Hypothalamus (tissue), 51 donors: ENCODE data around the gene C2orf68.
"Not testable (repeated sequence)": the region's sequence is repeated elsewhere in the genome, so short reads cannot be mapped to it uniquely, and the experiment has no call there.

ENCODE experiments used
- DNase-seq, 51 donors: peaks; one replicate each; lab custom pipeline; 2025; lab: John Stamatoyannopoulos, UW

The C2orf68 gene

DNA sequence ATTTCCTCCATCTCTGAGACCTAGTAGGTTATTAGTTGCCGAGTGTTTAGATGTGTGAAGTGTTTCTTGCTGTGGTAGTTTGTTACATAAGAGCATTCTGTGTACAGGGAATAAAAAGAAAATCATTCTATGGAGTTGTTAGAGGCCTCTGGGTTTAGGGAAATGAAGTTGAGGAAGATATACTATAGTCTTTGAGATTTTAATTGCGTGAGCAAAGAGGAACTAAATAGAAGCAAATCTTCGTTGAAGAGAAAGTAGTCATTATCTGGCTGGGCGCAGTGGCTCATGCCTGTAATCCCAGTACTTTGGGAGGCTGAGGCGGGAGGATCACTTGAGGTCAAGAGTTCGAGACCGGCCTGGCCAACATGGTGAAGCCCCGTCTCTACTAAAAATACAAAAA is 23.1 kb upstream of the C2orf68 start:
- no peak for DNase-seq

DNA sequence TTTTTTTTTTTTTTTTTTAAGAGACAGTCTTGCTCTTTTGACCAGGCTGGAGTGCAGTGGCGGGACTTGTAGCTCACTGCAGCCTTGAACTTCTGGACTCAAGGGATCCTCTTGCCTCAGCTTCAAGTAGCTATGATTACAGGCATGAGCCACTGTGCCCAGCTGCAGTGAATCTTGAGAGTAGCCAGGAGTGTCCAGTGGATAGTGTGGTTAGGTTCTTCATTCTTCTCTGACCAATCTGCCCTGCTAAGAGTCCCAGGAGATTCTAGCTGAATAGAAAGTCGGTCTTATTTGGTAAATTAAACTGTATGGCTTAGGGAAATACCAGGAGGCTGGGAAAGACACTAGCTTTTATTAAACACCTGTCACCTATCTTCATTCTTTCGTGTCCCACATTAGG is 19.4 kb upstream of the C2orf68 start:
- DNase-seq: no peak

DNA sequence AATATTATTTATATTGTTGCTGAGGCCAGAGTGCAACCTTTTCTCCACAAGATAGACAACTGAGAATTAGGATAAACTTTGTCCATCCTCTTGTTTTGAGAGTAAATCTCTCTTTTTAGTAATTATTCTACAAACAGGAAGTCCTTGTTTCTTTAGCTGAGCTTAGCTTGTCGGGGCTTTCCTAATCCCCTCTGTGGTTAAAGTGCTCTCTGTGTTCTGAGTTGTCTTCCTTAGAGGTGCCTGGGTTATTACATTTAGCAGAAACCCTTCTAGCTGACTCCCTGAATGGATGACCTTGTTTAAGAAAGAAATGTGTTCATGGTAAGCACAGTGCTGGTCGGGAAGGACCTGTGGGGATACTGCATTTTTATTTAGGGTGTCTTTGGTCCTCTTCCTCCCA is 16.8 kb upstream of the C2orf68 start:
- no peak for DNase-seq

DNA sequence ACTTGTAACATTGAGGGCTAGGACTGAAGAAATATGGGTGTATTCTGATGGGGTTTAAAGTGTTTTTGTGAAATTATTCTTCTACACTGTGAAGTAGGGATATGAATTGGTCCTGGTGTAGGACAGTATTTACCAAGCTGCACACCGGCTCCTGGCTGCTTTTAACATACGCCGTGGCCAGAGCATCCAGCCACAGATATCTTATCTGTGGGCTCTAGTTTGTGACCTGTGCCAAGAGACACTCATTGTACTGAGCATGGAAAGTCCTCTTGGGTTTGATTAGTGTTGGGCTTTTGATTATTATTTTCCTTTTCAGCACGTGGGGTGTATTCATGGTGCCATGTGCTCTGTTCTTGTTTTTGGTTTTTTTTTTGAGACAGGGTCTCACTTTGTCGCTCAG is 12.1 kb upstream of the C2orf68 start:
- DNase-seq: no peak

DNA sequence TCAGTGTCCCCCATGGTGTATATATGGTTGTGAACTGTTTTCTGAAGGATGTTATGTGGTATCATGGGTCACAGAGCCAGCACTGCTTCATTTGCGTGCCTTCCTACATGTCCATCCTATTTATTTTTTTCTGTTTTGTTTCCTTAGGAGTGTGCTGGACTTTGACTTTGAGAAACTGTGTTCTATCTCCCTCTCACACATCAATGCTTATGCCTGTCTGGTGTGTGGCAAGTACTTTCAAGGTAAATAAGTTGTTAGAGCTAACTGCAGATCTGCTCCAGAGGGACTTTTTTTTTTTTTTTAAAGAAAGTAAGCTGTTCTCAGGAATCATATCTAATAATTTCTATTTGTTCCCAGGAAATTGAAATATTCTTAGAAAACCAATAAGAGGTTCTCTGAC is 9.5 kb upstream of the C2orf68 start:
- DNase-seq: no peak

DNA sequence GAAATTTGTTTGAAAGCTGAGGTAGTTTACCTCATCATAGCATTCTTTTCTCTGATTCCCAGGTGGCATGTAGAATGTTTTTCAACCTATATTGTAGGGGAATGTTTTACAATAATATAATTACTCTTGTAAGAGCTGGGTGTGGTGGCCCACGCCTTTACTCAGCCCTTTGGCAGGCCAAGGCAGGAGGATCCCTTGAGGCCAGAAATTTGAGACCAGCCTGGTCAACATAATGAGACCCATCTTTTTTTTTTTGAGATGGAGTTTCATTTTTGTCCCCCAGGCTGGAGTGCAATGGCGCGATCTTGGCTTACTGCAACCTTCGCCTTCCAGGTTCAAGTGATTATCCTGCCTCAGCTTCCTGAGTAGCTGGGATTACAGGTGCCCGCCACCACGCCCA is 7.8 kb upstream of the C2orf68 start:
- no peak for DNase-seq

DNA sequence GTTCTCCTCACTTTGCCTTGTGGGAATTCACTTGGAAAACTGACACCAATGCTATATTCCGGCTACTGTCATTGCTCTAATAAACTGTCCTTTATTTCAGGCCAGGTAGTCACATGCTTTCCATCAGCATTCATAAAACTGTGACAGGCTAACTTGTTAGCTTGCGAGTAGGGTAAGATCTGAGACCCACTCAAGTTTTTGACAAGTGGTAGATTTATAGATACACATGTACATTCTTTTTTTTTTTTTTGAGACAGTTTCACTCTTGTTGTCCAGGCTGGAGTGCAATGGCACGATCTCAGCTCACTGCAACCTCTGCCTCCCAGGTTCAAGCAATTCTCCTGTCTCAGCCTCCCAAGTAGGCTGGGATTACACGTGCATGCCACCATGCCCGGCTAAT is 5.9 kb upstream of the C2orf68 start:
- not testable (repeated sequence) for DNase-seq

DNA sequence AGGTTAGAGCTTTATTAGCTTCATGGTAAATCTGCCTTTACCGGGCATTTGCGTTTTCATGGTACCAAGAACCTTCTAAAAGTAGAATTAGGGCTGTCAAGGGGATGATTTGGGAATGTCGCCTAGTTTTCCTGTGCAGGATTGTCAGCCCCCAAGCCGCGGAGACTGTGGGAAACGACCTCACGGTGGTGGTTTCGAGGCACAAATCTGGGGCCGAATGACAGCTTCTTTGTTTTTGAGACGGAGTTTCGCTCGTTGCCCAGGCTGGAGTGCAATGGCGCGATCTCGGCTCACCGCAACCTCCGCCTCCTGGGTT is 3.5 kb upstream of the C2orf68 start:
- DNase-seq: no peak

DNA sequence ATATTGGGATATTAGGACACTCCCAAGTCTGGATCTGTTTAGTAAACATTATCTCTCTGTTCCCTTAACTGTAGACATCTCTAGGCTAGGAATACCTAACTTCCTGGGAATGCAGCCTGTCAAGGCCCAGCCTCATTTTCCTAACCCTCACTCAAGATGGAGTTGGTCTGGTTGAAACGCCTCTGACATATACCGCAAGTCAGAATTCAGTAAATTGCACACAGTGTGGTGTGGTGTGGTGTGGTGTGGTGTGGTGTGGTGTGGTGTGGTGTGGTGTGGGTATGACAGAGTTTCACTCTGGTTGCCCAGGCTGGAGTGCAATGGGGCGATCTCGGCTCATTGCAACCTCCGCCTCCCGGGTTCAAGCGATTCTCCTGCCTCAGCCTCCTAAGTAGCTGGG is 2.9 kb upstream of the C2orf68 start:
- not testable (repeated sequence) for DNase-seq

DNA sequence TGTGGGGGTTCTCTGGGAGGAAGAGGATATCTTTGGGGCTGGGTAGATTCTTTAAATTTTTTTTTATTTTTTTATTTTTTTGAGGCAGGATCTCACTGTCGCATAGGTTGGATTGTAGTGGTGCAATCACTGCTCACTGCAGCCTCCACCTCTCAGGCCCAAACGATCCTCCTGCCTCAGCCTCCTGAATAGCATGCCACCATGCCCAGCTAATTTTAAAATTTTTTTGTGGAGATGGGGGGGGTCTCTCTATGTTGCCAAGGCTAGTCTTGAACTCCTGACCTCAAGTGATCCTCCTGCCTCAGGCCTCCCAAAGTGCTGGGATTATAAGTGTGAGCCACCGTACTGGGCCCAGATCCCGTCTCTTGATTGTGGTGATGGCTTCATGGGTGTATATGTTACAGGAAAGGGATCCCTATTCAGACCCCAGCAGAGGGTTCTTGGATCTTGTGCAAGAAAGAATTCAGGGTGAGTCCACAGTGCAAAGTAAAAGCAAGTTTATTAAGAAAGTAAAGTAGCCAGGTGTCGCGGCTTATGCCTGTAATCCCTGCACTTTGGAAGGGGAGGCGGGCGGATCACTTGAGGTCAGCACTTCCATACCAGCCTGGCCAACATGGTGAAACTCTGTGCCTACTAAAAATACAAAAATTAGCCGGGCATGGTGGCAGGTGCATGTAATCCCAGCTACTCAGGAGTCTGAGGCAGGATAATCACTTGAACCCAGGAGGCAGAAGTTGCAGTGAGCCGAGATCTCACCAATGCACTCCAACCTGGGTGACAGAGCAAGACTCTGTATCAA is 2.0 kb upstream of the C2orf68 start:
- DNase-seq: no peak

DNA sequence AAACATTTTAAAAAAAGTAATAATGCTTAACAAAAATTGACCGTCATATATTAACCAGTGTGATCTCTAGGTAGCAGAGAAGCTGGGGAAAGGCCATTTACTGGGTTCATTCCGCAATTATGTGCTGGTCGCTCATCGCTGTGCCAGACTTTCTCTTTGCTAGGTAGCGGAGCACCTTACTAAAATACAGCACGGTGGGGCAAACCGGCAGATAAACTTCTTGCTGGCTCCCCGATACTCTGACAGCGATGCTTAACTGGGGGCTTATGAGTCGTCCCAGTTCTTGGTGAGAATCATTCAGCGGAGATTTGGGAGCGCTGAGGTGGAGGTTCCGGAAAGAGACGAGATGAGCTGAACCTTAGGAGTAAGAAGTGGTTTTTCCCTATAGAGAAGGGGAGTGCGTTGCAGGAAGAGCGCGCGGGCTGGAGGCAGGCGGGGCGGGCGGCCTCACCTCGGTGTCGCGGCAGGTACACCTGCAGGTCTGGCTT is 605 bp downstream of the C2orf68 start:
- no peak for DNase-seq

DNA sequence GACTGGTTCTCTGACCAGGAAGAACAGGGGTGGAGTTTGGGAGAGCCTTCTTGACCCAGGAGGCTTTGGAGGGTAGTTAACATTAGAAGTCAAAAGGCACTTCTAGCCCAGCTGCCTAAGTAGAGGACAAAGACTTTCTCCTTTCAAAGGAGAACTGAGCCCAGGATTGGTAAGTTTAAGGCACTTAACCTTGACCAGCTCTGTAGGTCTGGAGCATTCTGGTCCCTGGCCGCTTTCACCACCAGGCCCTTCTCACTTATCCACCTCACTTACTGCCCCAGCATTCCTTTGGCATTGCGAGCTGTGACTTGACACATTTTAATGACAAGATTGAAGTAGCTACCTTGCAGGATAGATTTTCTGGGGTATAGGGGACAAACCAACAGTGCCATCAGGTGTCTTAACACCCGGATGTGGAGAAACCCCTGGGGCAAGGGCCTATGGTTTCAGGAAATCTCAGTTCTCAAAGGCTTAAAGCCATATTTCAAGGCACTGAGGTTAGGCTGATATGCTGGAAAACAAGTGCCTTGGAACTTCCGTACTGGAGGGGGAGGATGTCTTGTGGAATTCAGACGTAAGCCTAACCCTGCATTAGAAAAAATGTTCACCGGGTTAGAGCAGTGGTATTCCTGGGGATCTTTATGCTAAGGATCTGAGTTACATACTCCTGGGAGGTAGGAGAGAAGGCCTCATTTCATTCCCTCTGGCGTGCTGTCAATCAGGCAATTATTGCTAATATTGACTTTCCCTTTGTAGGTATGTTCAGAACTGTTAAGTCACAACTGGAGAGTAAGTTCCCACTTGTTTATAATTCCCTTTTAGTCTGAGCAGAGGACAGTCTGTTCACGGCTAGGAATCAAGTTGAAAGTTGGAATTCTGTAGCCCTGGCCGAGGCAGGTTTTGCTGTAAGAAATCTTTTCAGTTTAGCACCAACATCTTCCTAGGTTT is 4.3 kb downstream of the C2orf68 start:
- DNase-seq: no peak

DNA sequence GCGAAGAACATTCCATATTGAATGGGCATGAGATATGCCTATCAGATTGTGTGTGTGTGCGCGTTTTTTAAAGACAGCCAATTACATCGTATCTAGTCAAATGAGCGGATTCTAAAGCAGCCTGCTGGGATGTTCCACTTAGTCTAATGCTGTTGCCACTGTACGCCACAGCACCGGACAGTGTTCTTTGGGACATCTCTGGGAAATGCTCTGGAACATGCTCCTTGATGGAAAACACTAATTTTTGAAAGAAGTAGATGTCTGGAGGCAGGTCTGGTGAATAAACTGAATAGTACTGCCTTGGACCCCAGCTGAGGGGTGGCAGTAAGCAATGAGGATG is 5.8 kb downstream of the C2orf68 start:
- no peak for DNase-seq

DNA sequence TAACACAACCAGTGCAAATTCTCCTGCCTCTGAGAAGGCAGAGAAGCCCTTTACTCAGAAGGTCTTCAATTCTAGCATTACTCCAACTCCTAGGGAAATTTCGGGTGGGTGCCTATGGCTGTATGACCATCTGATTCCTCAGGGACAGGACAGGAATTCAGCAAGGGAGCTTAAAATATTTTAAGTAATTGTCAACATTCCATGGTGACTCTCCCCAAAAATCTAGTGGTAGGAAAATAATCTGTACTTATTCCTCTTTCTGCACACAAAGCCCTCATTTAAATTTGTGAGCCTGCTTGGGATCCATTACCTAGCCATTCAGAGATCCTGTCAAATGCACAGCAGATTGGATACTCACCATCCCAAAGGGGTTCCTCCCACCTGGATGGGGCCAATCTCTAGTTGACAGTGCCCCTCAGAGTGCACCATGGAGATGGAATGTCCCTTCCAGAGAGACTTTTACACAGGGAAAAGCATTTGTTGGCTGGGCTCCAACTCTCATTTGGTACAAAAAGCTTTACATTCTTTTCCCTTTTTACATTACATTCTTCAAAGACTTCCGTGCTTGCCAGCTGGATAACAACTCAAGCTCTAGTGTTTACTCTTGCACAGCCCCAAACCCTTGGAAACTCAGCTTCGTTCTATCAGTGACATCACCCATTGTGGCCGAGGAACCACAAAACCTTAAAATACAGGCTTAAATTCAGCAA is 6.3 kb downstream of the C2orf68 start:
- DNase-seq: peak in 2 of 51 donors; percentile 9 to 12

DNA sequence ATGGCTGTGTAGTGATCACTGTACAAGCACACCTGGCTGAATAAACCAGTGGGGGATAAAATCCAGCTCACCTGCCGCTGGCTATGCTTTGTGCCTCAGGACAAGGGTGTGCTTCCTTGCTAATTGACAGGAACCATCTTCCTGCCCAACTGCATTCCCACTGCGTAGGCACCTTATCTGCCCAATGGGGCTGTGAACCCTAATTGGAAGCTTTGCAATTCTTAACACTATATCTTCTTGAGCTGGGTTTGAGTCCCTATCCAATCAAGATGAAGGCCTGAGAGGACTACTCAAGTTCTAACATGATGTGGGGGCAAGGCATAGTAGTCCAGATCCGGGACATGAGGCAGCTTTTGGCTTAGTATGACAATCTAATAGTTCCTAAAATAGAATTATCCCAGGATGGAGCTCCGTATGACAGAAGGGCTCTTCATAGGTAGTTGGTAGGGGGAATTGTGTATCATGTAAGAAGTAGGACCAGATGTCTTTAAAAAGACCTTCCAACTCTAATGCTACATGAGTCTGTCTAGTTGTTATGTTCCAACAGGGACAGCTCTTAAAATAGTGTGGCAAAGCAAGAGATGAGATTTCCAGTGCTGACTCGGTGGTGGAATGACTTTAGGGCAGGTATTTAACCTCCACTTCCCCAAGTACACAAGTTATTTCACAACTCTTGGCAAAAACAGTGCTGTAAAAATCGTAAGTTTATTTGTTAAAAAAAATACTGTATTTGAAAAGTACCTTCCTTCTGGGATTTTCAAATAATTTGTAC is 7.1 kb downstream of the C2orf68 start:
- no peak for DNase-seq

DNA sequence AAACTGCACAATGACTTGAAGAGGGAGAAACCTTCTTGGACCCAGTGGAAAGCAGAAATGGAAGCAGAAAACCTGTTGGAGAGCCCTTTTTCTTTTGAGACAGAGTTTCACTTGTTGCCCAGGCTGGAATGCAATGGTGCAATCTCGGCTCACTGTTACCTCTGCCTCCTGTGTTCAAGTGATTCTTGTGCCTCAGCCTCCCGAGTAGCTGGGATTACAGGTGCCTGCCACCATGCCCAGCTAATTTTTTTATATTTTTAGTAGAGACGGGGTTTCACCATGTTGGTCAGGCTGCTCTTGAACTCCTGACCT is 7.8 kb downstream of the C2orf68 start:
- DNase-seq: not testable (repeated sequence)

DNA sequence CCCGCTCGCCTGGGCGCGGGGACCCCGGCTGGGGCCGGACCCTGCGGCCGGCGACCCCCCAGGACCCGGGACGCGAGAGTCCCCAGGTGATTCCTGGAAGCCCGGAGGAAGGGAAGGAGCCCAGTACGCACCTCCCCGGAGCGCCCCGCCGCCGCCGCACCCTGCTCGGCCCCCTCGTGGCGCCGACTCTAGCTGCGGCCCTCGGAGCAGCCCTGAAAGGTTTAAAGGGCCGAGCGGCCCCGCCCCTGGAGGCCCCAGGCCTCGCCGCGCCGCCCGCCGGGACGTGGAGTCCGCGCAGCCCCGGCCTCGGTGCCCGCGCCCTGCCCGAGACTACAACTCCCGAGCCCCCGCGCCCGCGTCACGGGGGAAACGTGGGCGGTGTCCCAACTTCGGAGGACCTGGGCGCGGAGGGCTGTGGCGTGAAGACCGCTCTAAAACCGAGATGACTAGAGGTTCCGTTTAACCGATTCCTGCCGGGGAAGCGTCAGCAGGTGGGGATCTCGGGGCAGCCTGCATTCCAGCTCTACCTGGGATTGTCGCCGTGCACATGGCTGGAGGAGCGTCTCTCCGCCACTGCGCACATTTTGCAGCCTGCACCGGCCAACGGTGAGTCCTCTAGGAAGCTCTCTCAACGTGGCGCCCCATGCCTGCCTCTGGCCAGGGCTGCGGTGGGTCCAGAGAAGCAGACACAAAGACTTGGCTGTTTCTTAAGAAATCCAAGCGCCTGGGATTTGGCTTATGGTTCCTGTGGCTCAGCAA is 9.2 kb downstream of the C2orf68 start, which contains the start of gene TMEM150A:
Gene TMEM150A (minus strand): TSS at position 223 of the 759 bp plus-strand sequence. CDS start 750 bp downstream, outside the sequence.
- DNase-seq: peak; percentile 48 to 98 (median 89)

DNA sequence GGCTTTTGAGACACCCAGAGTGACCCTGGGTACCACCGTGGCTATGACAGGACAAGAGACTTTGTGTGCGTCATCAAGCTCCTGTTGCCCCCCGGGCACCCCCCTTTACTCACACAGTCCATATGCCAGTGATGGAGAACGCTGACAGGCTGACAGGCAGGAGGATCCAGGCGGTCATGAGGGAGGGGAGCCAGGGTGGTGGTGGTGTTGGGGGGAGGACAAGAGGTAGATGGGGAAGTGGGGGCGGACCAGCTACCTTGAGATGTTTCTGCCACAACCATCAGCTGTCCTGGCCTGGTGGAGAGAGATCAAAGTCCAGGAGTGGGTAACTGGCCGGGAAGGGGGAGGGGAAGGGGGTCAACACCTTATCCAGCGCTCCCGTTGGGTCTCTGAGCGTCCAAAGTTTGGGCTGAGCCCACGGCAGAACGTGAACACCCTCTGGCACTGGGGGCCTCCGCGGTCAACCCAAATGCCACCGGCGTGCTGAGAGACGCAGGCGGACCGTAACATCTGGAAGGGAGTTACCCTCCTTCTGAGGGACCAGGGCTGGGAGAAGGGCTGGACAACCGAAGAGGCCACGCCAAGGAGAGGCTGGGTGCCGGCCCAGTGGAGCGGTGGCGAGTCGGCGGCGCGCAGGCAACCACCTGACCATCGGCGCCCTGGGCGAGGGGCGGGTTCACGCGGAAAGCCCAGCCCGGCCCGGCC is 9.9 kb downstream of the C2orf68 start:
- peak in 36 of 51 donors; percentile 55 to 91 (median 78) for DNase-seq
